Mesenchymal stem cell (in vitro differentiated cells and primary cell): Measurements from ENCODE around the gene CTNNA3.
A peak's percentile ranks its signal among the peaks of the same experiment; 100 is the strongest.

Experiments
- DNase-seq: peaks from one replicate; pipeline ENCODE4 v3.0.0-alpha.2; 2013
- H2AFZ ChIP-seq: one replicate; pipeline ENCODE4 v1.6.1; 2013; ENCODE audit warnings: low read depth, mild to moderate bottlenecking, control low read depth, inconsistent platforms, low read length, moderate library complexity
- H2AK5ac ChIP-seq: 2 replicates; pipeline ENCODE4 v1.6.1; 2013; ENCODE audit warnings: low read length, moderate library complexity, mild to moderate bottlenecking, inconsistent platforms; ENCODE audit not compliant: severe bottlenecking
- H2BK120ac ChIP-seq: one replicate; pipeline ENCODE4 v1.6.1; 2013; ENCODE audit warnings: low read depth, mild to moderate bottlenecking, inconsistent platforms, low read length, moderate library complexity
- H2BK12ac ChIP-seq, 2 experiments: one replicate each; pipeline ENCODE4 v1.6.1; 2013; ENCODE audit warnings: inconsistent platforms in 2 of 2, low read length in 2 of 2, mild to moderate bottlenecking in 2 of 2, moderate library complexity in 2 of 2, control low read depth in 1 of 2
- H2BK15ac ChIP-seq: one replicate; pipeline ENCODE4 v1.6.1; 2013; ENCODE audit warnings: mild to moderate bottlenecking, low read depth, inconsistent platforms; ENCODE audit not compliant: poor library complexity, severe bottlenecking
- H2BK5ac ChIP-seq: 2 replicates; pipeline ENCODE4 v1.6.1; 2013; ENCODE audit warnings: low read depth, mild to moderate bottlenecking, low read length, control low read depth, inconsistent platforms; ENCODE audit not compliant: poor library complexity, severe bottlenecking
- H3K14ac ChIP-seq, 2 experiments: one replicate each; pipeline ENCODE4 v1.6.1; 2013; ENCODE audit warnings: inconsistent platforms in 2 of 2, low read length in 2 of 2, control low read depth in 1 of 2, mild to moderate bottlenecking in 1 of 2, moderate library complexity in 1 of 2
- H3K18ac ChIP-seq, 2 experiments: one replicate each; pipeline ENCODE4 v1.6.1; 2013; ENCODE audit warnings: inconsistent platforms in 2 of 2, low read length in 2 of 2, control low read depth in 1 of 2, low read depth in 1 of 2, mild to moderate bottlenecking in 1 of 2
- H3K23ac ChIP-seq, 2 experiments: one replicate each; pipeline ENCODE4 v1.6.1; 2013; ENCODE audit warnings: inconsistent platforms in 2 of 2, low read length in 2 of 2, mild to moderate bottlenecking in 2 of 2, moderate library complexity in 2 of 2, control low read depth in 1 of 2
- H3K27ac ChIP-seq: 2 replicates; pipeline ENCODE4 v1.5.1; 2013; ENCODE audit warnings: mild to moderate bottlenecking, moderate library complexity, low read length, control low read depth, inconsistent platforms; ENCODE audit not compliant: poor library complexity, severe bottlenecking
- H3K27me3 ChIP-seq, 2 experiments: 2 replicates each; pipeline versions ENCODE4 v1.6.1 to v1.7.0; 2013; ENCODE audit warnings: low read length in 2 of 2, mild to moderate bottlenecking in 2 of 2, moderate library complexity in 2 of 2, control low read depth in 1 of 2, inconsistent platforms in 1 of 2; ENCODE audit not compliant: control insufficient read depth in 1 of 2, insufficient read depth in 1 of 2
- H3K36me3 ChIP-seq, 2 experiments: 2 replicates each; pipeline versions ENCODE4 v1.6.1 to v1.7.0; 2013; ENCODE audit warnings: low read length in 2 of 2, control low read depth in 1 of 2, inconsistent platforms in 1 of 2, low read depth in 1 of 2, mild to moderate bottlenecking in 1 of 2; ENCODE audit not compliant: insufficient read depth in 2 of 2, control insufficient read depth in 1 of 2
- H3K4ac ChIP-seq, 2 experiments: one replicate each; pipeline ENCODE4 v1.6.1; 2013; ENCODE audit warnings: inconsistent platforms in 2 of 2, low read length in 2 of 2, mild to moderate bottlenecking in 2 of 2, moderate library complexity in 2 of 2, control low read depth in 1 of 2, low read depth in 1 of 2
- H3K4me1 ChIP-seq: 2 replicates; pipeline ENCODE4 v1.6.1; 2013; ENCODE audit warnings: low read depth, low read length, control low read depth; ENCODE audit not compliant: control insufficient read depth, insufficient read depth
- H3K4me2 ChIP-seq: 2 replicates; pipeline ENCODE4 v1.6.1; 2013; ENCODE audit warnings: low read length, mild to moderate bottlenecking, inconsistent platforms; ENCODE audit not compliant: poor library complexity, severe bottlenecking
- H3K4me3 ChIP-seq, 2 experiments: 2 replicates each; pipeline versions ENCODE4 v1.5.1 to v1.7.0; 2013; ENCODE audit warnings: low read length in 2 of 2, mild to moderate bottlenecking in 2 of 2, control low read depth in 1 of 2, low read depth in 1 of 2; ENCODE audit not compliant: insufficient read depth in 1 of 2
- H3K79me1 ChIP-seq: replicated peaks from 2 replicates; pipeline ENCODE4 v1.6.1; 2013; ENCODE audit warnings: mild to moderate bottlenecking, control low read depth, low read length, inconsistent platforms; ENCODE audit not compliant: poor library complexity, severe bottlenecking
- H3K9ac ChIP-seq: 2 replicates; pipeline ENCODE4 v1.7.0; 2013; ENCODE audit warnings: mild to moderate bottlenecking, low read length, moderate library complexity
- H3K9me3 ChIP-seq: 2 replicates; pipeline ENCODE4 v1.7.0; 2013; ENCODE audit warnings: mild to moderate bottlenecking, low read length; ENCODE audit not compliant: control insufficient read depth
- H4K8ac ChIP-seq: one replicate; pipeline ENCODE4 v1.6.1; 2013; ENCODE audit warnings: inconsistent platforms, mild to moderate bottlenecking, low read length, moderate library complexity
- H4K91ac ChIP-seq: one replicate; pipeline ENCODE4 v1.6.1; 2013; ENCODE audit warnings: mild to moderate bottlenecking, low read length, inconsistent platforms
- WGBS: methylation state at CpG from one replicate; pipeline ENCODE4 v1.1.7; 2013; ENCODE audit warnings: mixed read lengths; 5-methylcytosine and 5-hydroxymethylcytosine counted together

The CTNNA3 gene

DNA sequence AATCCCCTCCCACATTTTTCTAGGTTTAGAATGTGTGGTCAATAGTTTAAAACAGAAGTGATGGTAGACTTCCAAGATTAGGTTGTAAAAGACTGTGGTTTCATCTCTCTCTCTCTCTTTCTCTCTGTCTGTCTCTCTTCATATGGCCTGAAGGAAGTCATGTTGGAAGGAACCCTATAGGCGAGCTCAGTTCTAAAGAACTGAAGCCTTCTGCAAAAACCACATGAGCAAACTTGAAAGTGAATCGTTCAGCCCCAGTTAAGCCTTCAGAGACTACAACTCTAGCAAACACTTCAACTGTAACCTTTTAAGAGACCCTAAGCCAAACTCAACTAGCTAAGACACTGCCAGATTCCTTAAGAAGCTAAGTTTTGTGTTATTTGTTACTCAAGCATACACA is 1477.7 kb downstream of the CTNNA3 start:
- H3K18ac ChIP-seq = no peak overlapping the region
- H2BK120ac ChIP-seq = no peak overlapping the region
- 77% methylated on average over 2 of the region's 2 CpGs for WGBS
- H2BK12ac ChIP-seq = no peak overlapping the region
- no peak overlapping the region for H2BK15ac ChIP-seq
- H3K4me3 ChIP-seq = no peak overlapping the region
- H3K36me3 ChIP-seq = no peaks in the 10 kb centered on the region
- DNase-seq = no peak
- no peak overlapping the region for H3K4ac ChIP-seq
- H3K27ac ChIP-seq = no peak overlapping the region
- no peak overlapping the region for H3K9ac ChIP-seq
- no peak overlapping the region for H3K14ac ChIP-seq
- no peak overlapping the region for H2AFZ ChIP-seq
- no peak overlapping the region for H2AK5ac ChIP-seq
- no peaks in the 10 kb centered on the region for H3K4me1 ChIP-seq
- H3K27me3 ChIP-seq = no peaks in the 10 kb centered on the region
- no peak overlapping the region for H3K23ac ChIP-seq
- no peak overlapping the region for H4K8ac ChIP-seq
- no peaks in the 10 kb centered on the region for H3K79me1 ChIP-seq
- no peak overlapping the region for H3K4me2 ChIP-seq
- no peak overlapping the region for H4K91ac ChIP-seq
- no peaks in the 10 kb centered on the region for H3K9me3 ChIP-seq
- H2BK5ac ChIP-seq = no peak overlapping the region

DNA sequence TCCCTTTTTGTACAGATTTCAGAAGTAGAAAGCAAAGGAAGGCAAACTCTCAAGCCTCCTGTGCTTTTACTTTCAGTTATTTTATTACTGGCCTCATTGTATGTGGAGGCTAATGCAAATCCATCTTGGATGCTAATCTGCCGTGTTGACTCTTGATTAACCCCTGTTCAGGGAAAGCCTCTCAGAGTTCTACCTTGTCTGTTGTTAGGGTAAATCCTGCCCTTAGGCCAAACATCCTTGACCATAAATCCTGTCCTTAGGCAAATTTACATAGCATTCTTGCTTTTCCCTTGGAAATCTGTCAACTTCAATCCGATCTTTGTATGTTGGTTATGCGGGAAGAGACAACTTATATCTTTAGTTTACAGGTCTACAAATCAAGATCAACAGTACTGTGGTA is 1480.1 kb downstream of the CTNNA3 start:
- no peak overlapping the region for H2AFZ ChIP-seq
- H3K4me3 ChIP-seq = no peak overlapping the region
- no peak overlapping the region for H3K27ac ChIP-seq
- no peak overlapping the region for H2BK120ac ChIP-seq
- no peaks in the 10 kb centered on the region for H3K36me3 ChIP-seq
- no peaks in the 10 kb centered on the region for H3K79me1 ChIP-seq
- H2AK5ac ChIP-seq = no peak overlapping the region
- H3K18ac ChIP-seq = no peak overlapping the region
- no peaks in the 10 kb centered on the region for H3K4me1 ChIP-seq
- no peaks in the 10 kb centered on the region for H3K27me3 ChIP-seq
- H3K9ac ChIP-seq = no peak overlapping the region
- H3K14ac ChIP-seq = no peak overlapping the region
- no peak overlapping the region for H3K23ac ChIP-seq
- no peak overlapping the region for H3K4me2 ChIP-seq
- no peak for DNase-seq
- H4K91ac ChIP-seq = no peak overlapping the region
- H3K9me3 ChIP-seq = no peaks in the 10 kb centered on the region
- WGBS = 87% methylated on average over 1 of the region's 3 CpGs
- H2BK5ac ChIP-seq = no peak overlapping the region
- H2BK12ac ChIP-seq = no peak overlapping the region
- no peak overlapping the region for H4K8ac ChIP-seq
- no peak overlapping the region for H3K4ac ChIP-seq
- no peak overlapping the region for H2BK15ac ChIP-seq

DNA sequence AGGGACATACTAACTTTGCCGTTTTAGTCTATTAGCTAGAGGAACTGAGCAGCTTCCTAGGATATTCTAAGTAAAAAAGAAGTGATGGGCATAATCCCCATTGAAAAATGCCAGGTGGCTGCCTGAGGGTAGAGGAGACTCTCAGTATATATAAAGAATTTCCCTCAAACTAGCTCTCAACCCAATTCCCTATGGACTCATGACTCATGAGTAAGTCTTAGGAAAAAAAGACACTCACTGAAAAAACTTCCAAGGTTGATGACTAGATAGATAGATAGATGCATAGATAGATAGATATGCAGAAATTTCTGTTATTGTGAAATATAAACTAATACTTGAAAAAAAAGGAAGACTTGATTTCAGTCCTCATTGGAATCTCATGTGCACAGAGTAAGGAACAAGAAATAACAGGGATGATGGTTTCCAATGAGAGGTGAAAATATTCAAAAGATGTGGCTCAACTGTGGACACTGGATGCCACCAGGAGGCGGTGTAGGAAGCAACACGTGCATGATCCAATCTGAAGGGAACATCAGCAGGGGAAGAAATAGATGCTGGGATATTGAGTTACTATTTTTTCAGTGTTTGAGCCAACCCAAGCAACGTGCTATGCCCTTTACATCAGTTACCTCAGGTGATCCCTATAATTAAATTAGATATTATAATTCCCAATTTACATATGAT is 1481.1 kb downstream of the CTNNA3 start:
- Histone ChIP-seq H2AFZ (no peak overlapping the region), H3K4me2 (no peak overlapping the region), H4K91ac (no peak overlapping the region), H3K14ac (no peak overlapping the region), H3K23ac (no peak overlapping the region), H4K8ac (no peak overlapping the region), H2BK120ac (no peak overlapping the region), H3K4me3 (no peak overlapping the region), H2BK15ac (no peak overlapping the region), H3K4me1 (no peaks in the 10 kb centered on the region), H3K36me3 (no peaks in the 10 kb centered on the region), H2BK5ac (no peak overlapping the region), H3K27me3 (no peaks in the 10 kb centered on the region), H3K27ac (no peak overlapping the region), H3K9me3 (no peaks in the 10 kb centered on the region), H3K18ac (no peak overlapping the region), H2BK12ac (no peak overlapping the region), H2AK5ac (no peak overlapping the region), H3K79me1 (no peaks in the 10 kb centered on the region), H3K9ac (no peak overlapping the region), H3K4ac (no peak overlapping the region)
- DNase-seq = peak; percentile 30
- WGBS = 69% methylated on average over 3 of the region's 4 CpGs

DNA sequence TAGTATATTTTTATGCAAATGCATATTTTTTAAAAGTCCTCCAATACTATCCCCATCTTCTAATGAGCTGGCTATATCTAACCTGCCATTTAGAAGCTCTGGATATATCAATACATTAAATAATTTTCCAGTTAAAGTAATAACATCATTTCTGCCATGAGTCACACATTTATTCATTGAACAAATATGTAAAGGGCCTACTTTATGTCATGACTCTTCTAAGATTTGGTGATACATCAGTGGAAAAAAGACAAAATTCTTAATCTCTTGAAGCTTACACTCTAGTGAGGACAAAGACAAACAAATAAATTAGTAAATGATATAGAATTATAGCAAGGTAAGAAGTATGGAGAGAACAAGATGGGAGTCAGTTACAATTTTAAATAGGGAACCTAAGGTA is 1487.0 kb downstream of the CTNNA3 start:
- no peak overlapping the region for H4K91ac ChIP-seq
- no peak overlapping the region for H2BK120ac ChIP-seq
- no peaks in the 10 kb centered on the region for H3K9me3 ChIP-seq

More for the DNA sequence above, 1487.0 kb downstream of the CTNNA3 start:
- H3K27me3 ChIP-seq = no peaks in the 10 kb centered on the region
- H3K27ac ChIP-seq = no peak overlapping the region
- no peak overlapping the region for H3K18ac ChIP-seq
- H3K4me1 ChIP-seq = no peaks in the 10 kb centered on the region
- no peak overlapping the region for H2BK5ac ChIP-seq
- DNase-seq = peak; percentile 3
- H3K9ac ChIP-seq = no peak overlapping the region
- no peak overlapping the region for H3K23ac ChIP-seq
- H2BK15ac ChIP-seq = no peak overlapping the region
- no peak overlapping the region for H3K4ac ChIP-seq
- no peak overlapping the region for H2AFZ ChIP-seq
- no peak overlapping the region for H2AK5ac ChIP-seq
- H2BK12ac ChIP-seq = no peak overlapping the region
- H3K14ac ChIP-seq = no peak overlapping the region
- H4K8ac ChIP-seq = no peak overlapping the region
- H3K4me2 ChIP-seq = no peak overlapping the region
- no peaks in the 10 kb centered on the region for H3K36me3 ChIP-seq
- H3K79me1 ChIP-seq = no peaks in the 10 kb centered on the region
- no peak overlapping the region for H3K4me3 ChIP-seq
